HFFc6 (cell line): ENCODE results near the gene HESX1. TPM values are rescaled to one million over a fixed set of nuclear protein-coding genes. Genes with fewer than 3 reads are reported as not detected.
A peak's percentile ranks its signal among the peaks of the same experiment; 100 is the strongest.

Source experiments
- DNase-seq: peaks from one replicate; pipeline ENCODE4 v3.0.0-alpha.2; 2018
- H3K27ac Mint-ChIP-seq: 2 replicates; pipeline ENCODE4 v1.8.0; 2020; ENCODE audit warnings: mild to moderate bottlenecking, mixed read lengths
- H3K27me3 Mint-ChIP-seq: 2 replicates; pipeline ENCODE4 v1.8.0; 2021; ENCODE audit warnings: mild to moderate bottlenecking, moderate library complexity, mixed read lengths; ENCODE audit not compliant: insufficient read depth
- H3K36me3 Mint-ChIP-seq: 2 replicates; pipeline ENCODE4 v1.8.0; 2021; ENCODE audit warnings: low read depth, mixed read lengths
- H3K4me1 Mint-ChIP-seq: 2 replicates; pipeline ENCODE4 v1.8.0; 2020; ENCODE audit warnings: low read depth, mixed read lengths
- H3K4me3 Mint-ChIP-seq: 2 replicates; pipeline ENCODE4 v1.8.0; 2020; ENCODE audit warnings: mild to moderate bottlenecking, moderate library complexity, mixed read lengths
- H3K9me3 Mint-ChIP-seq: 2 replicates; pipeline ENCODE4 v1.8.0; 2020; ENCODE audit warnings: mild to moderate bottlenecking, mixed read lengths
- CTCF ChIP-seq: fragments of 200-600 bp; sonication (generic); IDR thresholded peaks from 2 replicates; pipeline ENCODE4 v1.5.0; 2021; ENCODE audit warnings: antibody characterized with exemption, mild to moderate bottlenecking
- total RNA-seq, 6 experiments: library from RNA; stranded (reverse); fragmentation: NEBNext Ultra II Directional; extraction: Animal tissue kit (Norgen Biotek cat#: 25700); gene quantifications; 2 replicates in 1 of 6; 3 replicates in 5 of 6; pipeline ENCODE4 v1.2.3, GENCODE V29; 2021

Gene HESX1
- total RNA-seq, 6 experiments from 2014 or later, result 0.18 TPM; not detected in 5

GRCh38 chr3:57151749-57152148 is 48.0 kb downstream of the HESX1 start:
- DNase-seq, result no peak
- H3K36me3 Mint-ChIP-seq, result no peaks in the 10 kb centered on the region
- H3K4me3 Mint-ChIP-seq, result no peak overlapping the region
- H3K9me3 Mint-ChIP-seq, result no peaks in the 10 kb centered on the region
- H3K4me1 Mint-ChIP-seq, result peaks cover 18% of the 10 kb centered on the region
- TF ChIP-seq CTCF, result no peak
- peaks cover 34% of the 10 kb centered on the region for H3K27me3 Mint-ChIP-seq
- H3K27ac Mint-ChIP-seq, result no peak overlapping the region

- H3K4me3 Mint-ChIP-seq, result no peak overlapping the region
- H3K36me3 Mint-ChIP-seq, result no peaks in the 10 kb centered on the region
- peaks cover 18% of the 10 kb centered on the region for H3K4me1 Mint-ChIP-seq
- H3K9me3 Mint-ChIP-seq, result no peaks in the 10 kb centered on the region
- no peak overlapping the region for H3K27ac Mint-ChIP-seq
- DNase-seq, result peak; percentile 17
- TF ChIP-seq CTCF, result no peak
- H3K27me3 Mint-ChIP-seq, result peaks cover 35% of the 10 kb centered on the region
These were observed 48.7 kb downstream of the HESX1 start for GRCh38 chr3:57151021-57151449.

- H3K9me3 Mint-ChIP-seq, result no peaks in the 10 kb centered on the region
- no peak overlapping the region; the same call in 1 of the 2 replicates for H3K4me3 Mint-ChIP-seq
- TF ChIP-seq CTCF, result no peak
- peaks cover 18% of the 10 kb centered on the region for H3K4me1 Mint-ChIP-seq
- no peak for DNase-seq
- no peaks in the 10 kb centered on the region for H3K36me3 Mint-ChIP-seq
- peaks cover 33% of the 10 kb centered on the region for H3K27me3 Mint-ChIP-seq
- no peak overlapping the region for H3K27ac Mint-ChIP-seq
These were observed 49.6 kb downstream of the HESX1 start for GRCh38 chr3:57150113-57150581.

Other genes starting within 250 kb of the HESX1 start
- gene SPATA12, start 139.3 kb downstream of the HESX1 start, total RNA-seq, result not detected
- gene IL17RD, start 34.6 kb downstream of the HESX1 start, total RNA-seq, result under 1 TPM in 4 of 6 experiments, not detected in 2; 0.05 to 0.26 (median 0.13) TPM
- gene APPL1, start 27.8 kb upstream of the HESX1 start, total RNA-seq, result 10 to 100 TPM; 17.3 to 25.2 (median 24.0) TPM
- gene ASB14, start 92.7 kb upstream of the HESX1 start, total RNA-seq, result not detected